ENCODE data around the gene COG4.
"Not testable (repeated sequence)": the region's sequence is repeated elsewhere in the genome, so short reads cannot be mapped to it uniquely, and the experiment has no call there.

COG4 gene

GRCh38 chr16:70453892-70454221 lies 69.5 kb downstream of the COG4 start:
- DNase-seq: no peak

DNA sequence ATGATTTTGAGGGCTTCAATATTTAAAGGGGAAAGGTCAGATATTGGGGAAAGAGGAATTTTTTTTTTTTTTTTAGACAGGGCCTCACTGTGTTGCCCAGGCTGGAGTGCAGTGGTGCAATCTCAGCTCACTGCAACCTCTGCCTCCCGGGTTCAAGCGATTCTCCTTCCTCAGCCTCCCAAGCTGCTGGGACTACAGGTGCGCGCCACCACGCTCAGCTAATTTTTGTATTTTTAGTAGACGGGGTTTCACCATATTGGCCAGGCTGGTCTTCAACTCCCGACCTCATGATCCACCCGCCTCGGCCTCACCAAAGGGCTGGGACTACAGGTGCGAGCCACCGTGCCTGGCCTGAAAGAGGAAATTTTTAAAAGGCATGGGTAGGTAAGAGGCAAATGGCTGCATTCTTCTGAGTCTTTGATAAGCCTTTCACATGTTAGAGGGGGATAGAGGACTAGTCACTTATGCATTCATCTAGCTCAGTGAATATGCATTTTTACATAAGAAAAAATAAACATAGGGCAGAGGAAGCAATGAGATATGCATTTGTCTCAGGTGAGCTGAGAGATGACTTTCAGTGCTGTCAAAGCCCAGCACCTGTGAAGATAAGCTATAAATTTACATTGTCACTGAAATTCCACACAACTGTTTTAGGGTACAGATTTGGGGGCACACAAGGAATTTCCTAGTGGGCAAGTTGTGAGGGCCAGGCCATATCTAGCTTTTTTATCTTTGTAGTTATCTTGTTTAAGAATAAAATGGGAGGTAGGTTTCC lies 70.0 kb downstream of the COG4 start:
- no peak for DNase-seq

- not testable (repeated sequence) for DNase-seq
Observed at GRCh38 chr16:70451004-70451340, 72.4 kb downstream of the COG4 start.

GRCh38 chr16:70450142-70451003 lies 73.0 kb downstream of the COG4 start:
- DNase-seq: not testable (repeated sequence)

DNA sequence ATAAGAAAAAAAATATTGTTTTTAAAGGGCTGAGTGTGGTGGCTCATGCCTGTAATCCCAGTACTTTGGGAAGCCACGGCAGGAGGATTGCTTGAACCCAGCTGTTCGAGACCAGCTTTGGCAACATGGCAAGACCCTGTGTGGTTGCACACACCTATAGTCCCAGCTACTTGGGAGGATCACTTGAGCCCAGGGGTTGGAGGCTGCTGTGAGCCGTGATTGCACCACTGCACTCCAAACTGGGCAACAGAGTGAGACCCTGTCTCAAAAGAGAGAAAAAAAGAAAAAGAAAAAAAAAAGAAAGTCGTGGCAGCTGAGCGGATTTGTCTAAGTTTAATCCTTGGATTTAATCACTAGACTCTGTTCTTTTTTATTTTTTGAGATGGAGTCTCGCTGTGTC lies 75.3 kb downstream of the COG4 start:
- DNase-seq: no peak

- no peak for DNase-seq
Observed at GRCh38 chr16:70444249-70445063, 78.9 kb downstream of the COG4 start.

GRCh38 chr16:70442344-70442743 lies 81.0 kb downstream of the COG4 start:
- DNase-seq: no peak

GRCh38 chr16:70441406-70441990 lies 81.9 kb downstream of the COG4 start:
- DNase-seq: no peak

GRCh38 chr16:70440009-70440692 lies 83.2 kb downstream of the COG4 start:
- DNase-seq: peak; percentile 22

GRCh38 chr16:70438969-70439862 lies 84.1 kb downstream of the COG4 start, which contains the start of gene ST3GAL2:
Gene ST3GAL2, minus strand, starts transcription at chr16:70439100. Its CDS starts 40,570 bp downstream, at chr16:70398530.
- DNase-seq: peak; percentile 96

DNA sequence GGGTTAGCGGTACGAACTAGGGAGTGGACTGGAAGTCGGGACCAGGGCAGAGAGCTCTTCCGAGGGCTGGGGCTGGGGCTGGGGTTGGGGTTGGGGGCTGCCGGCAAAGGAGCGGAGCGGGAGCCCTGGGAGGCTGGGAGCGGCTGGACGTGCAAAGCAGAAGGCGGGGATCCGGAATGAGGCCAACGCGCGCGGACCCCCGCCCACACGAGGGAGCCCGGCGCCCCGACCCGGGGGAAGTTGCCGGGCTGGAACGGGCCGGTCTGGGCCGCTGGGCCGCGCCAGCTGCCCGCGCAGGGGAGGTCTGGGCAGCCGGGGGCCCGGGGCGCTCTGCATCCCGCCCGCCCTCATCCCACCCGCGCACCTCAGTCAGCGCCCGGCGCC lies 84.8 kb downstream of the COG4 start:
- DNase-seq: no peak

- peak; percentile 26 for DNase-seq
Observed at GRCh38 chr16:70437582-70438557, 85.5 kb downstream of the COG4 start.

DNA sequence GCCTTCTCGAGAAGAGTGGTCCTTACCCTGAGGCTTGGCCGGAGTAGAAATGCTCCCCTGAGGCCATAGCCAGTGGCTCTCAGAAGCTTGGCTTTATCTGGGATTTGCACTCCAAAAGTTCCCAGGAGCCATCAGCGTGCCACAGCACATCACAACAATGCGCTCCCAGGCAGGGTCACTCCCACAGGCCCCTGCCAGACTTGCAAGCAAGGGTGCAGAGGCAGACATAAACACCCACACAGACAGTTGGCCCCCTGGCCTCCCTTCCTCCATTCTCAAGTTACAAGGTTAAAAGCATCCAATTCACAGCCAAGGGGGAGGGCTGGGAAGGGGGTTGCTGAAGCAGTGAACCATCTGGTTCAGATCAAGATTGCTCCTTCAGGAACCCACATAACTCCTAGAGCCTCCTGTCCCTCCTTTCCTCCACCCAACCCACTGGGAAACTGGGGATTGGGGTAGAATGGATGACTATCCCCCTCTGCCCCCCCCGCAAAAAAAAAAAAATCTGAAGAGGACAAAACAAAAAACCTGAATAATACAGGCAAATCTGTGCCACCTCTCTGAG lies 86.3 kb downstream of the COG4 start:
- DNase-seq: peak; percentile 98

GRCh38 chr16:70434484-70435260 lies 88.7 kb downstream of the COG4 start:
- no peak for DNase-seq

DNA sequence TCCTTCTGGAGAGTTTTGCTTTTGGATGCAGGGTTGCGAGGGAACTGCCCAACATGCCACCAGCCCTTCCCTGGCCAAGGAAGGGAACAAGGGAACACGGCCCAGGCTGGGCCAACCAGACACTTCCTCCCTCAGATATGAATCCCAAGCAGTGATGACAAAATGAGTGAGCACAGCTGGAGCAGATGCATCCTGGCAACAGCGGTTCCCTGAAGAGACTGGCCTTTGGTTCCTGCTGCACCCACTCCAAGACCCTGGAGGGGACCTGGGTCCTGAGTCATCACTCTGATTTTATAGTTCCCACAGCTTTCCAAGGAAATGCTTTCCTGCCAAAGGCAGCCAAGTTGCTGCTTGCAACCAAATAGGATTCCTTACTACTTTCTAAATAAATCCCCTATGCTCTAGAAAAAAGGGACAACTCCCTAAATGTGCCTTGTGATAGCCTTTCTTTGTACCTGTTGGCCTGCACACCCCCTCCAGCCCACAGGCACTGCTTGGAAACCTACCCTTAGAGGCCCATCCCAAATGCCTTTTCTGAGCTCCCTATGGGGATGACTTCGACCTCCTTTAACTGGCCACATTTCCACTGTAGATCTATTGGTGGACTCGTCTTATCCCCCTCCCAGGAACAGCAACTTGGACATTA lies 89.8 kb downstream of the COG4 start:
- no peak for DNase-seq

DNA sequence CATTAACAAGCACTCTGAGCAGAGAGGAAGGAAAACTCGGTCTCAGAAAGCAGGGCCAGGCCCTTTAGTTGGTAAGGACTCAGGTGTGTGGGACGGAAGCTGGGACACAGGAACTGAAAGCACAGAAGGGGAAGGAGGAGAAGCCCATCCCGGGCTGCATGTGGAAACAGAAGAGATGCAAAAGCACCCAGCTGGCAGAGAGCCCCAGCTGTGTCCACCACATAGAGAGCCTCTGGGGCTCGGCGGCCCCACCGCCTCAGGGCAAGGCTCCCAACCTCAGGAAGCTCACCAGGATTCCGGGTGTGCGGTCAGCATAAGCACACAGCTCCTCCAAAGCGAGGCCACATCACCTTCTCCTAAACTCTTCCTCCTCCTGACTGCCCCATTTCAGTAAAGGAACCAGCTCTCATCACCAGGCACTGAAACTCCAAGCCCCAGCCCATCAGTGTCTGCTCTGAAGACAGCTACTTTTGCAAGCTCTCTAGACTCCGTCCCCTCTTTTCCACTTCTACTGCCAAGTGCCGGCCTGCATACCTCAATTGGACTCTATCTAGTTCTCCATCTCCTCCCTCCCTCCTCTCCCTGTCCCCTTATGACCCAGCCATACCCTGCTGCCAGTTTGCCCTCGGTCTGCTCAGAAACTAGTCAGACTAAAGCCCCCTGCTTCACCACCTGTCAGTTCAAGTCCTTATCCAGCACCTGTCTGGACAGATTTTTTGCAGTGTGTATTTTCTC lies 90.5 kb downstream of the COG4 start:
- peak; percentile 37 for DNase-seq

DNA sequence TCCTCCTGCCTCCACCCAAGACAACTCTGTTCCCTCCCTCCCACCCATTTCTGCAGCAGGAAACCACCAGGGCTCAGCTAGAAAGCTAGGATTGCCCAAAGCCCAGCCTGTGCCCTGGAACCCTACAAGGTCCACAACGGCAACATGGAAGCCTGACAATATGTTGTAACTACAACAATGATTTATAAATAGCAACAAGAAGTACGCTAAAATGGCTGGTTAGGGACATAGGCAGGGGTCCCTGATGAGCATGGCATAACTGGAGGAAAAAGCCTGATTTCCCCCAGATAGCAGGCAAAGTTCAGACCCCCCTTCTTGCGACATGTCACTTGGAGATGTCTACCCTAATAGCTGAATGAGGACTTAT lies 91.0 kb downstream of the COG4 start:
- DNase-seq: no peak

All from NCI-H2171 treated with DMSO at 0.1 percent for 48 hours (cell line).